GM18858 (cell line): ENCODE measurements around the gene CACNB2.

ENCODE experiments used
- ATAC-seq: cut with Tn5 transposase; IDR thresholded peaks from one replicate; pipeline ENCODE4 v1.9.1; 2021; ENCODE audit not compliant: unreplicated experiment

Gene CACNB2

GRCh38 chr10:18224626-18225445, 84.6 kb downstream of the CACNB2 start:
- ATAC-seq: no peak

- ATAC-seq: no peak
Measured at GRCh38 chr10:18226336-18226735, 86.1 kb downstream of the CACNB2 start.

GRCh38 chr10:18229826-18230225, 89.6 kb downstream of the CACNB2 start:
- ATAC-seq: no peak

- ATAC-seq: no peak
Measured at GRCh38 chr10:18230794-18231193, 90.6 kb downstream of the CACNB2 start.

- ATAC-seq: no peak
Measured at GRCh38 chr10:18231480-18231879, 91.3 kb downstream of the CACNB2 start.

- ATAC-seq: no peak
Measured at GRCh38 chr10:18233775-18234174, 93.6 kb downstream of the CACNB2 start.

- ATAC-seq: no peak
Measured at GRCh38 chr10:18235477-18235876, 95.3 kb downstream of the CACNB2 start.

- ATAC-seq: no peak
Measured at GRCh38 chr10:18236756-18237155, 96.5 kb downstream of the CACNB2 start.

GRCh38 chr10:18238870-18239485, 98.8 kb downstream of the CACNB2 start:
- ATAC-seq: no peak

GRCh38 chr10:18240185-18240882, 100.1 kb downstream of the CACNB2 start:
- ATAC-seq: no peak

GRCh38 chr10:18246967-18247366, 106.7 kb downstream of the CACNB2 start:
- no peak for ATAC-seq

- no peak for ATAC-seq
Measured at GRCh38 chr10:18252086-18252485, 111.9 kb downstream of the CACNB2 start.

GRCh38 chr10:18254086-18254485, 113.9 kb downstream of the CACNB2 start:
- no peak for ATAC-seq

GRCh38 chr10:18254692-18255091, 114.5 kb downstream of the CACNB2 start:
- ATAC-seq: no peak

- no peak for ATAC-seq
Measured at GRCh38 chr10:18260310-18260922, 120.2 kb downstream of the CACNB2 start.

GRCh38 chr10:18261063-18261610, 120.9 kb downstream of the CACNB2 start:
- ATAC-seq: no peak

- no peak for ATAC-seq
Measured at GRCh38 chr10:18261768-18262231, 121.6 kb downstream of the CACNB2 start.

- no peak for ATAC-seq
Measured at GRCh38 chr10:18264466-18265050, 124.3 kb downstream of the CACNB2 start.

GRCh38 chr10:18268005-18268404, 127.8 kb downstream of the CACNB2 start:
- no peak for ATAC-seq

GRCh38 chr10:18271491-18271890, 131.3 kb downstream of the CACNB2 start:
- ATAC-seq: no peak

- ATAC-seq: no peak
Measured at GRCh38 chr10:18273039-18273438, 132.8 kb downstream of the CACNB2 start.
